K562 (cell line): ENCODE results near the gene HNRNPM. TPM values are rescaled to one million over a fixed set of nuclear protein-coding genes. Genes with fewer than 3 reads are reported as not detected.

Experiments
- ATAC-seq: fragments of 200-7000 bp; cut with Tn5 transposase; 3 replicates; pipeline ENCODE4 v1.9.1; 2020; ENCODE audit warnings: moderate library complexity
- BruUV-seq: library from RNA; stranded (reverse); fragments of 400-500 nt; replicated peaks from 2 replicates; lab custom pipeline; 2021; lab: Mats Ljungman, UMichigan
- CTCF ChIA-PET: fragments of 300-600 bp; formaldehyde crosslinking; extraction: SDS; loops from one replicate; lab custom pipeline; 2021; ENCODE audit warnings: low intra/inter-chr PET ratio; lab: Yijun Ruan, JAX
- POLR2A ChIA-PET: fragments of 300-600, 350-650 bp; sonication (Branson Sonifier 250); formaldehyde crosslinking; extraction: SDS; loops from one replicate; lab custom pipeline; 2021; ENCODE audit warnings: antibody characterized with exemption, inconsistent platforms; lab: Yijun Ruan, JAX
- DNase-seq, 4 experiments: peaks; one replicate each; pipeline versions ENCODE4 v3.0.0 to v3.0.0-alpha.2; 2011 to 2018; ENCODE audit warnings: low spot score in 3 of 4, mixed read lengths in 3 of 4; ENCODE audit errors: extremely low read depth in 1 of 4
- FAIRE-seq: peaks from 2 replicates; lab custom pipeline; 2011; peaks lifted over from hg19 to GRCh38; lab: Jason Lieb, UNC
- H2AFZ ChIP-seq: 2 replicates; pipeline ENCODE4 v1.6.0; 2011; ENCODE audit warnings: low read depth, low read length, control low read depth, inconsistent platforms
- H3K27ac ChIP-seq: fragments of 200-600 bp; 3 replicates; pipeline ENCODE4 v1.8.0; 2011; ENCODE audit warnings: low read depth, mild to moderate bottlenecking, control low read depth, inconsistent platforms, low read length, moderate library complexity, mixed read lengths; ENCODE audit errors: extremely low read depth
- H3K27me3 ChIP-seq, 2 experiments: fragments of 300-600 bp in 1 of 2; 2 replicates in 1 of 2; 3 replicates in 1 of 2; pipeline versions ENCODE4 v1.6.0 to v1.8.0; 2011; ENCODE audit warnings: inconsistent platforms in 2 of 2, low read length in 2 of 2, mild to moderate bottlenecking in 1 of 2, mixed read lengths in 1 of 2, moderate library complexity in 1 of 2; ENCODE audit not compliant: control insufficient read depth in 2 of 2, insufficient read depth in 2 of 2
- H3K36me3 ChIP-seq: fragments of 300-600 bp; 3 replicates; pipeline ENCODE4 v1.8.0; 2011; ENCODE audit warnings: mild to moderate bottlenecking, low read length, inconsistent platforms; ENCODE audit not compliant: control insufficient read depth, insufficient read depth
- H3K4me1 ChIP-seq, 2 experiments: fragments of 200-600 bp in 1 of 2; replicated peaks in 1 of 2; 2 replicates in 1 of 2; 3 replicates in 1 of 2; pipeline versions ENCODE4 v1.5.1 to v1.8.0; 2011; ENCODE audit warnings: inconsistent platforms in 2 of 2, low read length in 2 of 2, mild to moderate bottlenecking in 1 of 2, mixed read lengths in 1 of 2, moderate library complexity in 1 of 2; ENCODE audit not compliant: control insufficient read depth in 2 of 2, insufficient read depth in 2 of 2
- H3K4me2 ChIP-seq: 2 replicates; pipeline ENCODE4 v1.6.1; 2011; ENCODE audit warnings: low read length, control low read depth, inconsistent platforms, mixed read lengths; ENCODE audit not compliant: insufficient read depth
- H3K4me3 ChIP-seq: fragments of 200-600 bp; sonication (generic), shearing (Covaris generic); 2 replicates; pipeline ENCODE4 v1.5.1; 2016; ENCODE audit warnings: control low read depth, inconsistent platforms
- H3K79me2 ChIP-seq: fragments of 200-600 bp; 3 replicates; pipeline ENCODE4 v1.8.0; 2011; ENCODE audit warnings: low read length, inconsistent platforms; ENCODE audit not compliant: control insufficient read depth, insufficient read depth
- H3K9ac ChIP-seq, 2 experiments: 2 replicates each; pipeline versions ENCODE4 v1.6.0 to v1.6.1; 2011; ENCODE audit warnings: low read depth in 2 of 2, low read length in 2 of 2, control low read depth in 1 of 2, inconsistent platforms in 1 of 2, mild to moderate bottlenecking in 1 of 2, mixed read lengths in 1 of 2; ENCODE audit not compliant: insufficient read depth in 1 of 2
- H3K9me1 ChIP-seq: one replicate; pipeline ENCODE4 v1.6.0; 2011; ENCODE audit warnings: inconsistent platforms, mild to moderate bottlenecking, low read length, moderate library complexity; ENCODE audit not compliant: control insufficient read depth, insufficient read depth
- H3K9me3 ChIP-seq: replicated peaks from 2 replicates; pipeline ENCODE4 v1.5.1; 2011; ENCODE audit warnings: low read depth, low read length, inconsistent platforms; ENCODE audit not compliant: control insufficient read depth, insufficient read depth
- H4K20me1 ChIP-seq: replicated peaks from 2 replicates; pipeline ENCODE4 v1.6.1; 2011; ENCODE audit warnings: low read length, inconsistent platforms, mixed read lengths; ENCODE audit not compliant: control insufficient read depth, insufficient read depth
- ARHGAP35 ChIP-seq: fragments of 450-650 bp; IDR thresholded peaks from 2 replicates; pipeline ENCODE4 v1.6.1; 2018; ENCODE audit not compliant: partially characterized antibody
- BRCA1 ChIP-seq, 2 experiments: fragments of 450-650 bp in 1 of 2; sonication (generic) in 1 of 2; formaldehyde crosslinking in 1 of 2; IDR thresholded peaks; 2 replicates each; pipeline versions ENCODE4 v1.5.0 to v1.6.1; 2017 to 2020; ENCODE audit warnings: mild to moderate bottlenecking in 1 of 2, missing genetic modification reagents in 1 of 2
- CBX5 ChIP-seq: IDR thresholded peaks from 2 replicates; pipeline ENCODE4 v1.6.1; 2014; ENCODE audit warnings: low read depth, borderline replicate concordance
- CHAMP1 ChIP-seq: fragments of 450-650 bp; IDR thresholded peaks from 2 replicates; pipeline ENCODE4 v1.6.1; 2016; ENCODE audit warnings: mild to moderate bottlenecking
- ETS2 ChIP-seq: IDR thresholded peaks from 2 replicates; pipeline ENCODE4 v1.6.1; 2016; ENCODE audit warnings: borderline replicate concordance, missing genetic modification characterization, mild to moderate bottlenecking, moderate library complexity, missing compliant biosample characterization; ENCODE audit not compliant: poor library complexity, severe bottlenecking
- FOXM1 ChIP-seq, 2 experiments: fragments of 450-650 bp in 1 of 2; sonication (generic) in 1 of 2; formaldehyde crosslinking in 1 of 2; IDR thresholded peaks; 2 replicates each; pipeline versions ENCODE4 v1.6.1 to v1.9.0; 2017 to 2022; ENCODE audit warnings: low read depth in 2 of 2, mild to moderate bottlenecking in 2 of 2, missing genetic modification reagents in 1 of 2, moderate library complexity in 1 of 2
- HCFC1 ChIP-seq: IDR thresholded peaks from 2 replicates; pipeline ENCODE4 v1.6.1; 2012; ENCODE audit warnings: low read depth, low read length, improper control_type of control experiment
- PCBP2 ChIP-seq: fragments of 200-400 bp; formaldehyde crosslinking; IDR thresholded peaks from 2 replicates; pipeline ENCODE4 v1.6.1; 2018; ENCODE audit warnings: low read length, low read depth, mild to moderate bottlenecking, moderate library complexity; ENCODE audit not compliant: poor library complexity, severe bottlenecking
- SRSF7 ChIP-seq: fragments of 200-400 bp; formaldehyde crosslinking; optimal IDR thresholded peaks from 2 replicates; pipeline ENCODE3; 2017; ENCODE audit warnings: mild to moderate bottlenecking, low read depth, low read length
- TAF1 ChIP-seq: IDR thresholded peaks from 2 replicates; pipeline ENCODE4 v1.6.1; 2011; ENCODE audit warnings: mild to moderate bottlenecking, low read length, moderate library complexity; ENCODE audit not compliant: insufficient read depth, control insufficient read depth, severe bottlenecking; ENCODE audit errors: extremely low read depth
- TOE1 ChIP-seq, 2 experiments: fragments of 450-650 bp in 1 of 2; sonication (generic) in 1 of 2; formaldehyde crosslinking in 1 of 2; IDR thresholded peaks; 2 replicates each; pipeline versions ENCODE4 v1.7.1 to v1.8.0; 2016 to 2022; ENCODE audit warnings: borderline replicate concordance in 2 of 2, mild to moderate bottlenecking in 2 of 2, antibody characterized with exemption in 1 of 2, inconsistent platforms in 1 of 2, low read depth in 1 of 2, missing genetic modification reagents in 1 of 2, moderate library complexity in 1 of 2
- UBTF ChIP-seq, 2 experiments: IDR thresholded peaks; 2 replicates each; pipeline ENCODE4 v1.6.1; 2012; ENCODE audit warnings: improper control_type of control experiment in 2 of 2, low read depth in 2 of 2, low read length in 2 of 2, borderline replicate concordance in 1 of 2
- ZNF184 ChIP-seq: sonication (generic); formaldehyde crosslinking; IDR thresholded peaks from 2 replicates; pipeline ENCODE4 v1.5.0; 2020; ENCODE audit warnings: missing genetic modification reagents
- ZNF512 ChIP-seq: IDR thresholded peaks from 2 replicates; pipeline ENCODE4 v1.6.1; 2016; ENCODE audit warnings: missing genetic modification characterization, missing compliant biosample characterization
- ZNF589 ChIP-seq: fragments of 200-800 bp; sonication (Bioruptor generic); IDR thresholded peaks from 2 replicates; pipeline ENCODE4 v1.6.1; 2016; ENCODE audit warnings: low read depth, missing genetic modification characterization, missing compliant biosample characterization
- WGBS: fragments of 100-300 bp; shearing (Covaris generic); methylation state at CpG from one replicate; pipeline ENCODE4 v1.1.6; 2016; ENCODE audit warnings: low coverage, mixed read lengths; ENCODE audit not compliant: insufficient coverage; ENCODE audit errors: missing lambda C conversion rate; 5-methylcytosine and 5-hydroxymethylcytosine counted together
- in situ Hi-C: fragments of 300-500 bp; cut with MboI; formaldehyde crosslinking; loops from 4 replicates; pipeline ENCODE4 v1.15.0; 2018; ENCODE audit warnings: inconsistent platforms, mixed read lengths
- intact Hi-C: fragments of 100-400 bp; cut with micrococcal nuclease; formaldehyde crosslinking; loops from 2 replicates; pipeline ENCODE4 v1.14.2; 2022
- polyA plus RNA-seq, 8 experiments: library from polyadenylated mRNA; depleted of rRNA in 4 of 8; stranded (reverse) in 5 of 8; unstranded in 3 of 8; fragments of >200 nt; fragmentation: Nextera tagmentation in 2 of 8; fragmentation: Illumina TruSeq in 1 of 8; extraction: Ambion mirVana in 2 of 8; extraction: Trizol in 1 of 8; gene quantifications; 2 replicates each; pipeline versions ENCODE4 v1.2.1 to v1.2.3, GENCODE V29; 2011 to 2014; ENCODE audit warnings: inconsistent platforms in 1 of 8, missing spikeins in 1 of 8
- total RNA-seq, 7 experiments: library from RNA; depleted of rRNA in 6 of 7; stranded (reverse); fragments of >200 nt in 6 of 7; fragmentation: Illumina TruSeq in 2 of 7; extraction: Trizol in 2 of 7; gene quantifications; 2 replicates each; pipeline versions ENCODE4 v1.2.1 to v1.2.3, GENCODE V29; 2011 to 2021; ENCODE audit warnings: low replicate concordance in 1 of 7

Gene HNRNPM
- total and polyA plus RNA-seq, 9 of the 15 experiments (the other 6 are each of a cell fraction or from before 2014, with no cell fraction given), result 11.1 to 340 (median 195) TPM

GRCh38 chr19:8457209-8457608 lies 12.4 kb downstream of the HNRNPM start:
- Histone ChIP-seq H3K4me2 (no peak overlapping the region), H3K79me2 (peaks cover 100% of the 10 kb centered on the region), H3K36me3 (peaks cover 100% of the 10 kb centered on the region), H3K9ac (no peak overlapping the region), H4K20me1 (peaks cover 85% of the 10 kb centered on the region), H3K4me3 (no peak overlapping the region), H3K27ac (no peak overlapping the region), H3K4me1 (peaks cover 0 to 4% of the 10 kb centered on the region in 2 experiments; a peak in 2 of 5 replicates), H3K9me1 (peaks cover 5% of the 10 kb centered on the region), H3K27me3 (no peaks in the 10 kb centered on the region), H3K9me3 (no peaks in the 10 kb centered on the region), H2AFZ (no peak overlapping the region)
- FAIRE-seq (no peak), ATAC-seq (no peak), DNase-seq (no peak)
- intact Hi-C loops, result no loop called here
- WGBS, result 92% methylated on average over 3 of the region's 3 CpGs
- in situ Hi-C loops, result no loop called here
- CTCF ChIA-PET, result no interaction called here
- POLR2A ChIA-PET, result interaction anchor here (0.6 to 3.5 kb wide), 5 partner anchors 9 to 127 kb away, joined by 3 to 31 read pairs (median 5); no protein-coding TSS in a partner anchor
- BruUV-seq, result no TSS peak
- TF ChIP-seq SRSF7, result no peak
- no peak for TF ChIP-seq TAF1
- TF ChIP-seq CHAMP1, result no peak
- TF ChIP-seq ZNF184 (CRISPR knock-in tag), result no peak
- TF ChIP-seq HCFC1, result no peak
- no peak for TF ChIP-seq PCBP2
- no peak for TF ChIP-seq ARHGAP35
- TF ChIP-seq BRCA1 (IDR thresholded peaks at IDR 0.05), result no peak
- TF ChIP-seq BRCA1 (CRISPR knock-in tag; IDR thresholded peaks at IDR 0.05), result no peak
- no peak for TF ChIP-seq ZNF512 (tag)
- no peak for TF ChIP-seq FOXM1 (IDR thresholded peaks at IDR 0.05; ENCODE audit: low read depth)
- no peak for TF ChIP-seq FOXM1 (CRISPR knock-in tag; IDR thresholded peaks at IDR 0.05; ENCODE audit: low read depth)
- TF ChIP-seq CBX5, result no peak
- TF ChIP-seq TOE1 (IDR thresholded peaks at IDR 0.05; ENCODE audit: borderline replicate concordance), result no peak
- TF ChIP-seq TOE1 (CRISPR knock-in tag; IDR thresholded peaks at IDR 0.05; ENCODE audit: borderline replicate concordance, low read depth), result no peak
- no peak for TF ChIP-seq UBTF (IDR thresholded peaks at IDR 0.05; ENCODE audit: borderline replicate concordance in 1 of 2, low read depth in 2 of 2, low read length in 2 of 2)
- no peak for TF ChIP-seq ZNF589 (CRISPR knock-in tag)
- TF ChIP-seq ETS2 (tag), result no peak
